GM19240 (cell line): ENCODE results near the gene ZNF783.
"Not testable (repeated sequence)": the region's sequence is repeated elsewhere in the genome, so short reads cannot be mapped to it uniquely, and the experiment has no call there.

Experiments
- DNase-seq: peaks from one replicate; pipeline ENCODE4 v3.0.0; 2011; ENCODE audit warnings: low spot score; ENCODE audit not compliant: insufficient read length

Gene ZNF783

GRCh38 chr7:149329766-149330334 lies 67.9 kb downstream of the ZNF783 start:
- DNase-seq, result no peak

GRCh38 chr7:149330914-149331567 lies 69.0 kb downstream of the ZNF783 start:
- DNase-seq, result no peak

DNA sequence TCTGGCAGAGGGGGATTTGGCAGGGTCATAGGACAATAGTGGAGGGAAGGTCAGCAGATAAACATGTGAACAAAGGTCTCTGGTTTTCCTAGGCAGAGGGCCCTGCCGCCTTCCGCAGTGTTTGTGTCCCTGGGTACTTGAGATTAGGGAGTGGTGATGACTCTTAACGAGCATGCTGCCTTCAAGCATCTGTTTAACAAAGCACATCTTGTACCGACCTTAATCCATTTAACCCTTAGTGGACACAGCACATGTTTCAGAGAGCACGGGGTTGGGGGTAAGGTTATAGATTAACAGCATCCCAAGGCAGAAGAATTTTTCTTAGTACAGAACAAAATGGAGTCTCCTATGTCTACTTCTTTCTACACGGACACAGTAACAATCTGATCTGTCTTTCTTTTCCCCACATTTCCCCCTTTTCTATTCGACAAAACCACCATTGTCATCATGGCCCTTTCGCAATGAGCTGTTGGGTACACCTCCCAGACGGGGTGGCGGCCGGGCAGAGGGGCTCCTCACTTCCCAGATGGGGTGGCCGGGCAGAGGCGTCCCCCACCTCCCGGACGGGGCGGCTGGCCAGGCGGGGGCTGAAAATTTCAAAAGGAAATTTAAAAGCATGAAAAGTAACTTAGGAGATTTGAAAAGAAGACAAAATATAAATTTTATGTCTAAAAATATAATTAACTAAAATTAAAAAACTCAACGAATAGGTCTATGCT lies 70.8 kb downstream of the ZNF783 start:
- not testable (repeated sequence) for DNase-seq

GRCh38 chr7:149333321-149333717 lies 71.3 kb downstream of the ZNF783 start:
- no peak for DNase-seq

- no peak for DNase-seq
Observed at GRCh38 chr7:149334219-149334618, 72.2 kb downstream of the ZNF783 start.
